WTC11 (cell line): Measurements from ENCODE around the gene SWI5. TPM values are rescaled to one million over a fixed set of nuclear protein-coding genes. Genes with fewer than 3 reads are reported as not detected.

Experiments
- ATAC-seq: fragments of 200-7000 bp; cut with Tn5 transposase; 2 replicates; pipeline ENCODE4 v1.10.0; 2021; ENCODE audit warnings: mild to moderate bottlenecking, moderate library complexity
- CTCF ChIA-PET: fragments of 300-600 bp; sonication (Branson Sonifier 250); formaldehyde crosslinking; loops from one replicate; lab custom pipeline; 2021; ENCODE audit warnings: antibody characterized with exemption; lab: Charles Lee
- POLR2A ChIA-PET: fragments of 350-600 bp; sonication (Branson Sonifier 250); formaldehyde crosslinking; loops from one replicate; lab custom pipeline; 2021; ENCODE audit warnings: antibody characterized with exemption; lab: Charles Lee
- DNase-seq: peaks from one replicate; pipeline ENCODE4 v3.0.0; 2021; ENCODE audit warnings: low spot score
- H3K27ac Mint-ChIP-seq: 2 replicates; pipeline ENCODE4 v1.8.0; 2021; ENCODE audit warnings: mixed read lengths
- H3K27me3 Mint-ChIP-seq: 2 replicates; pipeline ENCODE4 v1.8.0; 2021; ENCODE audit warnings: low read depth, mild to moderate bottlenecking, moderate library complexity, mixed read lengths
- H3K36me3 Mint-ChIP-seq: 2 replicates; pipeline ENCODE4 v1.8.0; 2021; ENCODE audit warnings: mixed read lengths
- H3K4me1 Mint-ChIP-seq: 2 replicates; pipeline ENCODE4 v1.8.0; 2022; ENCODE audit warnings: mixed read lengths
- H3K4me3 Mint-ChIP-seq: 2 replicates; pipeline ENCODE4 v1.8.0; 2021; ENCODE audit warnings: mild to moderate bottlenecking, moderate library complexity, mixed read lengths
- H3K9me3 Mint-ChIP-seq: 2 replicates; pipeline ENCODE4 v1.8.0; 2021; ENCODE audit warnings: mixed read lengths
- ATF2 ChIP-seq: sonication (generic); formaldehyde crosslinking; IDR thresholded peaks from 2 replicates; pipeline ENCODE4 v1.8.1; 2022; ENCODE audit warnings: low read depth, missing genetic modification reagents, borderline replicate concordance
- ELF4 ChIP-seq: sonication (generic); formaldehyde crosslinking; IDR thresholded peaks from 2 replicates; pipeline ENCODE4 v1.8.1; 2022; ENCODE audit warnings: low read depth, mild to moderate bottlenecking, moderate library complexity, missing genetic modification reagents
- ETV6 ChIP-seq: sonication (generic); formaldehyde crosslinking; IDR thresholded peaks from 2 replicates; pipeline ENCODE4 v1.8.1; 2022; ENCODE audit warnings: mild to moderate bottlenecking, missing genetic modification reagents
- FOXJ3 ChIP-seq: sonication (generic); formaldehyde crosslinking; IDR thresholded peaks from 2 replicates; pipeline ENCODE4 v1.9.0; 2021; ENCODE audit warnings: missing genetic modification reagents, mild to moderate bottlenecking, borderline replicate concordance
- FOXP1 ChIP-seq: sonication (generic); formaldehyde crosslinking; IDR thresholded peaks from 2 replicates; pipeline ENCODE4 v1.8.0; 2022; ENCODE audit warnings: missing genetic modification reagents, mild to moderate bottlenecking, moderate library complexity, borderline replicate concordance
- GABPB1 ChIP-seq: sonication (generic); formaldehyde crosslinking; IDR thresholded peaks from 2 replicates; pipeline ENCODE4 v1.8.1; 2023; ENCODE audit warnings: mild to moderate bottlenecking, missing genetic modification reagents
- GRHL2 ChIP-seq: fragments of 250-450 bp; sonication (Bioruptor Pico); IDR thresholded peaks from 2 replicates; pipeline ENCODE4 v1.8.0; 2022; ENCODE audit warnings: mild to moderate bottlenecking, moderate library complexity; ENCODE audit not compliant: insufficient replicate concordance, severe bottlenecking
- IRF2 ChIP-seq: sonication (generic); formaldehyde crosslinking; IDR thresholded peaks from 2 replicates; pipeline ENCODE4 v1.8.0; 2022; ENCODE audit warnings: low read depth, missing genetic modification reagents, borderline replicate concordance
- OVOL2 ChIP-seq: fragments of 250-450 bp; sonication (Bioruptor Pico); IDR thresholded peaks from 2 replicates; pipeline ENCODE4 v1.9.0; 2021; ENCODE audit warnings: mild to moderate bottlenecking, borderline replicate concordance
- PRRX2 ChIP-seq: fragments of 250-450 bp; sonication (Bioruptor Pico); IDR thresholded peaks from 2 replicates; pipeline ENCODE4 v1.8.0; 2021; ENCODE audit warnings: mild to moderate bottlenecking
- SOX15 ChIP-seq: fragments of 250-450 bp; sonication (Bioruptor Pico); IDR thresholded peaks from 2 replicates; pipeline ENCODE4 v1.9.0; 2021; ENCODE audit warnings: mild to moderate bottlenecking
- TCF7 ChIP-seq: sonication (generic); formaldehyde crosslinking; IDR thresholded peaks from 2 replicates; pipeline ENCODE4 v1.8.0; 2022; ENCODE audit warnings: mild to moderate bottlenecking, low read depth, missing genetic modification reagents, moderate library complexity
- TP53 ChIP-seq: sonication (generic); formaldehyde crosslinking; IDR thresholded peaks from 2 replicates; pipeline ENCODE4 v1.8.1; 2023; ENCODE audit warnings: mild to moderate bottlenecking, missing genetic modification reagents
- ZBTB43 ChIP-seq: sonication (generic); formaldehyde crosslinking; IDR thresholded peaks from 2 replicates; pipeline ENCODE4 v1.8.1; 2023; ENCODE audit warnings: mild to moderate bottlenecking, missing genetic modification reagents
- ZNF219 ChIP-seq: sonication (generic); formaldehyde crosslinking; IDR thresholded peaks from 2 replicates; pipeline ENCODE4 v1.8.0; 2023; ENCODE audit warnings: missing genetic modification reagents, mild to moderate bottlenecking, borderline replicate concordance
- ZNF263 ChIP-seq: sonication (generic); formaldehyde crosslinking; IDR thresholded peaks from 2 replicates; pipeline ENCODE4 v1.8.1; 2022; ENCODE audit warnings: low read depth, mild to moderate bottlenecking, moderate library complexity, missing genetic modification reagents
- ZNF317 ChIP-seq: sonication (generic); formaldehyde crosslinking; IDR thresholded peaks from 2 replicates; pipeline ENCODE4 v1.8.1; 2023; ENCODE audit warnings: low read depth, mild to moderate bottlenecking, moderate library complexity, missing genetic modification reagents, borderline replicate concordance
- ZNF532 ChIP-seq: fragments of 250-450 bp; sonication (Bioruptor Pico); IDR thresholded peaks from 2 replicates; pipeline ENCODE4 v1.9.0; 2021; ENCODE audit warnings: mild to moderate bottlenecking, borderline replicate concordance
- total RNA-seq: library from RNA; stranded (reverse); gene quantifications from 3 replicates; pipeline ENCODE4 v1.2.3, GENCODE V29; 2021
- TF ChIP-seq, protein P1 (sequence below): sonication (generic); formaldehyde crosslinking; IDR thresholded peaks from 2 replicates; pipeline ENCODE4 v1.8.0; 2022; ENCODE audit warnings: mild to moderate bottlenecking, missing genetic modification reagents
- TF ChIP-seq, protein P2 (sequence below): sonication (generic); formaldehyde crosslinking; conservative IDR thresholded peaks from 2 replicates; pipeline ENCODE4 v1.8.1; 2023; ENCODE audit warnings: mild to moderate bottlenecking, low read depth, missing genetic modification reagents, moderate library complexity

SWI5 gene
- total RNA-seq, 1 experiment from 2014 or later: 26.2 TPM

GRCh38 chr9:128298535-128299482 lies 22.7 kb downstream of the SWI5 start:
- no peak for DNase-seq
- Mint-ChIP-seq H3K4me1 (no peaks in the 10 kb centered on the region), H3K9me3 (no peaks in the 10 kb centered on the region), H3K27ac (peak overlapping the region; percentile 27), H3K4me3 (no peak overlapping the region), H3K27me3 (peaks cover 2% of the 10 kb centered on the region; the same call in 1 of the 2 replicates), H3K36me3 (no peaks in the 10 kb centered on the region)
- no peak for ATAC-seq
- TF ChIP-seq FOXP1 (CRISPR knock-in tag) (no peak), ZBTB43 (CRISPR knock-in tag) (no peak), OVOL2 (CRISPR knock-in tag) (no peak), ZNF263 (no peak), TCF7 (CRISPR knock-in tag) (no peak), ZNF317 (no peak), ETV6 (CRISPR knock-in tag) (no peak)
- CTCF ChIA-PET: interaction anchor here (0.6 to 2.6 kb wide), 6 partner anchors 43 to 252 kb away, joined by 3 to 15 read pairs (median 5); partner anchors contain the start of gene CERCAM
- POLR2A ChIA-PET: interaction anchor here (0.5 kb wide), 1 partner anchor 391 kb away, joined by 5 read pairs; no protein-coding TSS in a partner anchor

DNA sequence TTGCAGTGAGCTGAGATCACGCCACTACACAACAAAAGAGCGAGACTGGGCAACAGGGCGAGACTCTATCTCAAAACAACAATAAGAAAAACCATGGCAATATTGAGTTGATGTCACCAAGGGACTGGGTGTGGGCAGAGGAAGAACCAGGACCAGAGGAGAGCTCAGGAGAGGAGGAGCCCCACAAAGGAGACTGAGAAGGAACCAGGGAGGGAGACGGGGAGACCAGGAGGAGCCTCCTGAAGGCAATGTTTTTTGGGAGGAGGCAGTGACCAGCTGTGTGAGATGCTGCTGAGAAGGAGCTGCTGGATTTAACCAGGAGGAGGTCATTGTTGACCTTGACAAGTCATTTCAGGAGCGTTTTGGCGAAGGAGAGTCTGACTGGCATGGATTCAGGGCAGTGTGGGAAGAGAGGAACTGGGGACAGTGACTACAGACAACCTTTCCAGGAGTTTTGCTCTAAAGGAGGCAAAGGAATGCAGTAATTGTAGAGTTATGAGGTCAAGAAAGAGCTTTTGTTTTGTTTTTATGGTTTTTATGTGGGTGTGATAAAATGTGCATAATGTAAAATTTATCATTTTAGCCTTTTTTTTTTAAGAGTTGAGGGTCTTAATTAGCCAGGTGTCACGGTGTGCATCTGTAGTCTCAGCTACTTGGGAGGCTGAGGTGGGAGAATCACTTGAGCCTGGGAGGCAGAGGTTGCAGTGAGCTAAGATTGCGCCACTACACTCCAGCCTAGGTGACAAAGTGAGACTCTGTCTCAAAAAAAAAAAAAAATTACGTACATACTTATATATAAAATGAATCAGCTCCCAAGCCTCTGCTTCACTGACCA lies 28.3 kb downstream of the SWI5 start:
- Mint-ChIP-seq H3K27ac (peak overlapping the region; percentile 33; the same call in 1 of the 2 replicates), H3K4me3 (no peak overlapping the region), H3K9me3 (no peaks in the 10 kb centered on the region), H3K36me3 (peaks cover 15% of the 10 kb centered on the region), H3K27me3 (peaks cover 2% of the 10 kb centered on the region; the same call in 1 of the 2 replicates), H3K4me1 (no peaks in the 10 kb centered on the region)
- ChIA-PET POLR2A (interaction anchor here (0.7 to 1.5 kb wide), 2 partner anchors 28 to 152 kb away, joined by 3 to 5 read pairs; partner anchors contain the start of genes GOLGA2 and SWI5), CTCF (interaction anchor here (0.9 to 3.6 kb wide), 4 partner anchors 9 to 134 kb away, joined by 3 to 18 read pairs (median 10); no protein-coding TSS in a partner anchor)
- no peak for ATAC-seq
- DNase-seq: no peak
- TF ChIP-seq IRF2 (CRISPR knock-in tag) (no peak), ATF2 (no peak), ZNF532 (CRISPR knock-in tag) (no peak), GRHL2 (CRISPR knock-in tag) (no peak), ELF4 (no peak), TCF7 (CRISPR knock-in tag) (no peak), SOX15 (no peak), ZNF219 (CRISPR knock-in tag) (no peak), GABPB1 (no peak), TP53 (CRISPR knock-in tag) (no peak), PRRX2 (CRISPR knock-in tag) (no peak), FOXJ3 (CRISPR knock-in tag) (no peak)
- TF ChIP-seq, protein P1, sequence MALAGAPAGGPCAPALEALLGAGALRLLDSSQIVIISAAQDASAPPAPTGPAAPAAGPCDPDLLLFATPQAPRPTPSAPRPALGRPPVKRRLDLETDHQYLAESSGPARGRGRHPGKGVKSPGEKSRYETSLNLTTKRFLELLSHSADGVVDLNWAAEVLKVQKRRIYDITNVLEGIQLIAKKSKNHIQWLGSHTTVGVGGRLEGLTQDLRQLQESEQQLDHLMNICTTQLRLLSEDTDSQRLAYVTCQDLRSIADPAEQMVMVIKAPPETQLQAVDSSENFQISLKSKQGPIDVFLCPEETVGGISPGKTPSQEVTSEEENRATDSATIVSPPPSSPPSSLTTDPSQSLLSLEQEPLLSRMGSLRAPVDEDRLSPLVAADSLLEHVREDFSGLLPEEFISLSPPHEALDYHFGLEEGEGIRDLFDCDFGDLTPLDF: no peak
- TF ChIP-seq, protein P2, sequence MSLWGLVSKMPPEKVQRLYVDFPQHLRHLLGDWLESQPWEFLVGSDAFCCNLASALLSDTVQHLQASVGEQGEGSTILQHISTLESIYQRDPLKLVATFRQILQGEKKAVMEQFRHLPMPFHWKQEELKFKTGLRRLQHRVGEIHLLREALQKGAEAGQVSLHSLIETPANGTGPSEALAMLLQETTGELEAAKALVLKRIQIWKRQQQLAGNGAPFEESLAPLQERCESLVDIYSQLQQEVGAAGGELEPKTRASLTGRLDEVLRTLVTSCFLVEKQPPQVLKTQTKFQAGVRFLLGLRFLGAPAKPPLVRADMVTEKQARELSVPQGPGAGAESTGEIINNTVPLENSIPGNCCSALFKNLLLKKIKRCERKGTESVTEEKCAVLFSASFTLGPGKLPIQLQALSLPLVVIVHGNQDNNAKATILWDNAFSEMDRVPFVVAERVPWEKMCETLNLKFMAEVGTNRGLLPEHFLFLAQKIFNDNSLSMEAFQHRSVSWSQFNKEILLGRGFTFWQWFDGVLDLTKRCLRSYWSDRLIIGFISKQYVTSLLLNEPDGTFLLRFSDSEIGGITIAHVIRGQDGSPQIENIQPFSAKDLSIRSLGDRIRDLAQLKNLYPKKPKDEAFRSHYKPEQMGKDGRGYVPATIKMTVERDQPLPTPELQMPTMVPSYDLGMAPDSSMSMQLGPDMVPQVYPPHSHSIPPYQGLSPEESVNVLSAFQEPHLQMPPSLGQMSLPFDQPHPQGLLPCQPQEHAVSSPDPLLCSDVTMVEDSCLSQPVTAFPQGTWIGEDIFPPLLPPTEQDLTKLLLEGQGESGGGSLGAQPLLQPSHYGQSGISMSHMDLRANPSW (CRISPR knock-in tag): no peak
